ENCODE measurements around the gene MAST2. TPM values are rescaled to one million over a fixed set of nuclear protein-coding genes. Genes with fewer than 3 reads are reported as not detected.
A peak's percentile ranks its signal among the peaks of the same experiment; 100 is the strongest.

Gene MAST2
- total and polyA plus RNA-seq, 2 of the 13 experiments (the other 11 are each of a cell fraction or from before 2014, with no cell fraction given) = 15.3 to 23.0 TPM

GRCh38 chr1:45884700-45885099 lies 81.3 kb downstream of the MAST2 start (continued):
- TF ChIP-seq PRDM4 (CRISPR knock-in tag; IDR thresholded peaks at IDR 0.05; ENCODE audit: borderline replicate concordance) = no peak
- TF ChIP-seq ATAD3A (CRISPR knock-in tag; IDR thresholded peaks at IDR 0.05) = no peak
- TF ChIP-seq ZNF383 (CRISPR knock-in tag; IDR thresholded peaks at IDR 0.05; ENCODE audit: borderline replicate concordance) = no peak
- TF ChIP-seq ZNF232 (CRISPR knock-in tag; IDR thresholded peaks at IDR 0.05; ENCODE audit: borderline replicate concordance) = no peak
- no peak for TF ChIP-seq SMAD3 (CRISPR knock-in tag; IDR thresholded peaks at IDR 0.05)
- TF ChIP-seq MAFF (IDR thresholded peaks at IDR 0.05; ENCODE audit: low read depth, low read length) = peak; percentile 7; the same call in 1 of the 2 replicates
- TF ChIP-seq NFE2L2 (IDR thresholded peaks at IDR 0.05; ENCODE audit: low read length) = peak; percentile 55; the same call in 1 of the 2 replicates
- TF ChIP-seq ZBED4 (CRISPR knock-in tag; IDR thresholded peaks at IDR 0.05; ENCODE audit: borderline replicate concordance) = no peak
- TF ChIP-seq FOSL2 (CRISPR knock-in tag; IDR thresholded peaks at IDR 0.05) = peak; percentile 54; the same call in 1 of the 2 replicates
- TF ChIP-seq DMTF1 (CRISPR knock-in tag; IDR thresholded peaks at IDR 0.05) = no peak
- peak; percentile 86 for TF ChIP-seq ZNF644 (CRISPR knock-in tag; IDR thresholded peaks at IDR 0.05; ENCODE audit: low read depth)
- TF ChIP-seq FOXA3 (CRISPR knock-in tag; IDR thresholded peaks at IDR 0.05) = peak; percentile 58
- peak; percentile 78; the same call in 1 of the 2 replicates for TF ChIP-seq ZNF652 (CRISPR knock-in tag; IDR thresholded peaks at IDR 0.05; ENCODE audit: borderline replicate concordance, low read depth)
- TF ChIP-seq EP300 (IDR thresholded peaks at IDR 0.05; ENCODE audit: low read depth in 2 of 2, low read length in 2 of 2) = peak in 1 of 2 experiments; percentile 52; a peak in 1 of 4 replicates
- TF ChIP-seq EP300 (CRISPR knock-in tag; IDR thresholded peaks at IDR 0.05; ENCODE audit: borderline replicate concordance) = no peak
- peak; percentile 80 for TF ChIP-seq NFE2 (CRISPR knock-in tag; IDR thresholded peaks at IDR 0.05)

Measured in HepG2 (cell line).